ENCODE results near the gene AQP5.

AQP5 gene

DNA sequence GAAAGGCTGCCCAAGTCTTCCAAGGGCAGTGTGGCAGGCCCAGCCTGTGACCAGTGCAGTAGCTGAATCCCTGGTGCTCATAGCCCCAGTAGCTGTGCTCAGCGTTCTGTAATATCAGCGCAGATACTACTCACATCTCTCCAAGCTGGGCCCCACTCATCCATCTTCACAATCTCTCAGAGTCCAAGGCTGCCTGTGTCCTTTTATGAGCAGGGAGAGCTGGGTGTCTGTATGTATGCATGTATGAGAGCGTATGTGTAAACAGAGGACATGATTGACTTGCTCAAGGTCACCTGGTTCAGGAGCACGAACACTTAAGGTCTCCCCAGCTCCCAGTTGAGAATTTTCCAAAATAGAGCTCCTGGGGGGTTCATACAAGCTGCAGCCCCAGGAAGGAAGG, 16.5 kb downstream of the AQP5 start:
- Histone ChIP-seq H3K4me3 (replicated peaks; ENCODE audit: insufficient read depth, low read length) (no peak overlapping the region), H3K27ac (replicated peaks) (no peak overlapping the region), H3K27me3 (ENCODE audit: insufficient read depth, poor library complexity, severe bottlenecking) (no peaks in the 10 kb centered on the region)
- DNase-seq (ENCODE audit: low read depth in 1 of 2, low spot score in 1 of 2), result no peak
- no peak for TF ChIP-seq GABPA (IDR thresholded peaks at IDR 0.05; ENCODE audit: low read depth)
- TF ChIP-seq, protein P1, sequence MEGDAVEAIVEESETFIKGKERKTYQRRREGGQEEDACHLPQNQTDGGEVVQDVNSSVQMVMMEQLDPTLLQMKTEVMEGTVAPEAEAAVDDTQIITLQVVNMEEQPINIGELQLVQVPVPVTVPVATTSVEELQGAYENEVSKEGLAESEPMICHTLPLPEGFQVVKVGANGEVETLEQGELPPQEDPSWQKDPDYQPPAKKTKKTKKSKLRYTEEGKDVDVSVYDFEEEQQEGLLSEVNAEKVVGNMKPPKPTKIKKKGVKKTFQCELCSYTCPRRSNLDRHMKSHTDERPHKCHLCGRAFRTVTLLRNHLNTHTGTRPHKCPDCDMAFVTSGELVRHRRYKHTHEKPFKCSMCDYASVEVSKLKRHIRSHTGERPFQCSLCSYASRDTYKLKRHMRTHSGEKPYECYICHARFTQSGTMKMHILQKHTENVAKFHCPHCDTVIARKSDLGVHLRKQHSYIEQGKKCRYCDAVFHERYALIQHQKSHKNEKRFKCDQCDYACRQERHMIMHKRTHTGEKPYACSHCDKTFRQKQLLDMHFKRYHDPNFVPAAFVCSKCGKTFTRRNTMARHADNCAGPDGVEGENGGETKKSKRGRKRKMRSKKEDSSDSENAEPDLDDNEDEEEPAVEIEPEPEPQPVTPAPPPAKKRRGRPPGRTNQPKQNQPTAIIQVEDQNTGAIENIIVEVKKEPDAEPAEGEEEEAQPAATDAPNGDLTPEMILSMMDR (IDR thresholded peaks at IDR 0.05; ENCODE audit: insufficient read depth, low read length), result no peak
- TF ChIP-seq POLR2AphosphoS5 (IDR thresholded peaks at IDR 0.05; ENCODE audit: low read depth), result no peak
- no peak for TF ChIP-seq SPI1 (IDR thresholded peaks at IDR 0.05; ENCODE audit: borderline replicate concordance, low read depth)
- TF ChIP-seq, protein P2, sequence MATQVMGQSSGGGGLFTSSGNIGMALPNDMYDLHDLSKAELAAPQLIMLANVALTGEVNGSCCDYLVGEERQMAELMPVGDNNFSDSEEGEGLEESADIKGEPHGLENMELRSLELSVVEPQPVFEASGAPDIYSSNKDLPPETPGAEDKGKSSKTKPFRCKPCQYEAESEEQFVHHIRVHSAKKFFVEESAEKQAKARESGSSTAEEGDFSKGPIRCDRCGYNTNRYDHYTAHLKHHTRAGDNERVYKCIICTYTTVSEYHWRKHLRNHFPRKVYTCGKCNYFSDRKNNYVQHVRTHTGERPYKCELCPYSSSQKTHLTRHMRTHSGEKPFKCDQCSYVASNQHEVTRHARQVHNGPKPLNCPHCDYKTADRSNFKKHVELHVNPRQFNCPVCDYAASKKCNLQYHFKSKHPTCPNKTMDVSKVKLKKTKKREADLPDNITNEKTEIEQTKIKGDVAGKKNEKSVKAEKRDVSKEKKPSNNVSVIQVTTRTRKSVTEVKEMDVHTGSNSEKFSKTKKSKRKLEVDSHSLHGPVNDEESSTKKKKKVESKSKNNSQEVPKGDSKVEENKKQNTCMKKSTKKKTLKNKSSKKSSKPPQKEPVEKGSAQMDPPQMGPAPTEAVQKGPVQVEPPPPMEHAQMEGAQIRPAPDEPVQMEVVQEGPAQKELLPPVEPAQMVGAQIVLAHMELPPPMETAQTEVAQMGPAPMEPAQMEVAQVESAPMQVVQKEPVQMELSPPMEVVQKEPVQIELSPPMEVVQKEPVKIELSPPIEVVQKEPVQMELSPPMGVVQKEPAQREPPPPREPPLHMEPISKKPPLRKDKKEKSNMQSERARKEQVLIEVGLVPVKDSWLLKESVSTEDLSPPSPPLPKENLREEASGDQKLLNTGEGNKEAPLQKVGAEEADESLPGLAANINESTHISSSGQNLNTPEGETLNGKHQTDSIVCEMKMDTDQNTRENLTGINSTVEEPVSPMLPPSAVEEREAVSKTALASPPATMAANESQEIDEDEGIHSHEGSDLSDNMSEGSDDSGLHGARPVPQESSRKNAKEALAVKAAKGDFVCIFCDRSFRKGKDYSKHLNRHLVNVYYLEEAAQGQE (IDR thresholded peaks at IDR 0.05; ENCODE audit: insufficient replicate concordance, low read depth), result no peak

DNA sequence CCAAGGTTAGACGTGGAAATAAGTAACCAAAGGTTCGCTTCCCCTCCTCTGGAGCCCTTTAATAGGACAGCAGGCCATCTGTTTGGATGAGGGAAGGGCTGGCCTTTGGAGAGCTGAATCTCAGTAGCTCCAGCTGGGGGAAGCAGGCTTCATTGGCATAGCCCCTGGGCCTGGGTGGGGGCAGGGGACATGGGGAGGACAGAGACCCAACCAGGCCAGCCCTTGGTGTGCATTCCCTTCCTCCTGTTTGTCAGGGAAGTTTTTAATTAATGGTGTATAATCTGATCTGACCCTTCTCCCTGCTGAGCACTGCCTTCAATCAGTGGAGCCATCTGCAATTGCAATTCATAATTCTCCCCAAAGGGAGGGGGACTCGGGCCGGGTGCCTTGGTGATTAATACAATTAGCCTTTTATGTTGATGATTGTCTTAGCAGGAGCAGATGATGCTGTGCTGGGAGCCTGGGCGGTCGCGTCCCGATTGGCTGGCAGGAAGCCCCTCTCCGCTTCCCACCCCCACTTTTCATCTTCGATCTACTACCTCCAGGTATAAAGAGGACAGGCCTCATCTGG, 17.4 kb downstream of the AQP5 start:
- H3K27ac ChIP-seq (replicated peaks), result no peak overlapping the region
- no peak for DNase-seq (ENCODE audit: low read depth in 1 of 2, low spot score in 1 of 2)

DNA sequence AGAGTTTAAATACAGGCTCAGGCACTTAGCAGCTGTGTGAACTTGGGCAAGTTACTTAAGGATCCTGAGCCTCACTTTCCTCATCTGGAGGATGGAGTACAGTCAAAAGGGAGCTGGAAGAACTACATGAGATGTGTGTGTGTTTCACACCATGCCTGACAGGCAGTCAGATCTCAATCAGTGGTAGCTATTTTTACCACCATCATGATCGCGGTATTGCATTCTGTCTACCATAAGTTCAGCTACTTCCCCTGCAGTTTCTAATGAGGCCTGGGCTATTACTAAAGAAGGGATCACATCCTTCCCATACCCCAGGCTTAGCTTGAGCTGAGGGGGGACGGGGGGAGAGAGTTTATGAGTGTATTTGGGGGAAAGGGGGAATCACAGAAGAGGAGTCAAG, 18.1 kb downstream of the AQP5 start:
- Histone ChIP-seq H3K27ac (replicated peaks) (no peak overlapping the region), H3K27me3 (ENCODE audit: insufficient read depth, poor library complexity, severe bottlenecking) (no peaks in the 10 kb centered on the region), H3K4me3 (replicated peaks; ENCODE audit: insufficient read depth, low read length) (no peak overlapping the region)
- no peak for DNase-seq (ENCODE audit: low read depth in 1 of 2, low spot score in 1 of 2)
- no peak for TF ChIP-seq POLR2AphosphoS5 (IDR thresholded peaks at IDR 0.05; ENCODE audit: low read depth)
- no peak for TF ChIP-seq GABPA (IDR thresholded peaks at IDR 0.05; ENCODE audit: low read depth)
- TF ChIP-seq, protein P2 (IDR thresholded peaks at IDR 0.05; ENCODE audit: insufficient replicate concordance, low read depth), result no peak
- TF ChIP-seq SPI1 (IDR thresholded peaks at IDR 0.05; ENCODE audit: borderline replicate concordance, low read depth), result no peak
- TF ChIP-seq, protein P1 (IDR thresholded peaks at IDR 0.05; ENCODE audit: insufficient read depth, low read length), result no peak

More for the DNA sequence above, 17.4 kb downstream of the AQP5 start:
- TF ChIP-seq, protein P1 (IDR thresholded peaks at IDR 0.05; ENCODE audit: insufficient read depth, low read length), result no peak
- TF ChIP-seq, protein P2 (IDR thresholded peaks at IDR 0.05; ENCODE audit: insufficient replicate concordance, low read depth), result no peak
- TF ChIP-seq SPI1 (IDR thresholded peaks at IDR 0.05; ENCODE audit: borderline replicate concordance, low read depth) (no peak), POLR2AphosphoS5 (IDR thresholded peaks at IDR 0.05; ENCODE audit: low read depth) (no peak), GABPA (IDR thresholded peaks at IDR 0.05; ENCODE audit: low read depth) (no peak)
- Histone ChIP-seq H3K27me3 (ENCODE audit: insufficient read depth, poor library complexity, severe bottlenecking) (no peaks in the 10 kb centered on the region), H3K4me3 (replicated peaks; ENCODE audit: insufficient read depth, low read length) (no peak overlapping the region)

All from HL-60 (cell line).